RKO (cell line): ENCODE results near the gene EMCN.
"Not testable (repeated sequence)": the region's sequence is repeated elsewhere in the genome, so short reads cannot be mapped to it uniquely, and the experiment has no call there.

Source experiments
- DNase-seq: peaks from one replicate; pipeline ENCODE4 v3.0.0-alpha.2; 2016; ENCODE audit warnings: low spot score

Gene EMCN

DNA sequence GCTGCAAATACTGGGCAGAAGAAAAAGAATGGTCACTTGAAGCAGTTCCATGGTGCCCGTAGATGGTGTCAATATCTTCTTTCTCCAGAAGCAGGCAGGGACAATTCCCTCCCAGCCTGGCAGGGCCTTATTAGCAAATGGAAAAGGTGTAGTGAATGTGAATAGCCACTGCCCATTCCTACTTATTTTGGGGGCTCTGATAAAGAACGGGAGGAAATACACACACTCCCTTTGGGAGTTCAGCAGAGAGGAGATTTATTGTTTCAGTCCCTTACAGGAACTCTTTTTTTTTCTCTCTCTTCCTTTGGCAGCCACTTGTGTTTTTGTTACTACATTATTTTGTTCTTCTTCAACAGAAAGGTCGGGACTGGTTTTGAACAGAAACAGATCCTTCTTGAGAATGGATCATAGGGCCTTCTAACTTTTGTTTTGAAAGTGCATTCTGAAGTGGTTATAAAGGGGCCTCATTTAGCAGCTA, at the start of gene EMCN:
EMCN (minus strand) TSS at position 159 of the 478 bp plus-strand sequence; CDS start at position 51, 108 bp downstream.
- no peak for DNase-seq

- no peak for DNase-seq
Measured at GRCh38 chr4:100566396-100566795, 48.6 kb upstream of the EMCN start.

DNA sequence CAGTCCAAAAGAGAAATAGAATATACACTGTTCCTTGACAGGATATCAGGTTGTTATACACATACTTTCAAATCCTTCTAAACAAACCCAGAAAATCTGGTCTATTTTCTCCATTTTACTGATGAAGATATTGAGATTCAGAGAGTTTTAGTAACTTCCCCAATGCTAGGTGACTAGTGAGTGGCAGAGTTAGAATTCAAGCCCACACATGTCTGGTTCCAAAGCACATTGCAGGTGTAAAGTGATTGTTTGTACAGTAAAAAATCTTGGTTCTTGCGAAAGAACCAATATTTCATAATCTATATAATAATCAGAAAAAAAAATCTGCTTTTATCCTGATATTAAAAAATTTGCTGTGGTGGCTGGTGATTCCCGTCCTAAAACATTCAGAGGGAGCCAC, 39.5 kb upstream of the EMCN start:
- DNase-seq, result no peak

DNA sequence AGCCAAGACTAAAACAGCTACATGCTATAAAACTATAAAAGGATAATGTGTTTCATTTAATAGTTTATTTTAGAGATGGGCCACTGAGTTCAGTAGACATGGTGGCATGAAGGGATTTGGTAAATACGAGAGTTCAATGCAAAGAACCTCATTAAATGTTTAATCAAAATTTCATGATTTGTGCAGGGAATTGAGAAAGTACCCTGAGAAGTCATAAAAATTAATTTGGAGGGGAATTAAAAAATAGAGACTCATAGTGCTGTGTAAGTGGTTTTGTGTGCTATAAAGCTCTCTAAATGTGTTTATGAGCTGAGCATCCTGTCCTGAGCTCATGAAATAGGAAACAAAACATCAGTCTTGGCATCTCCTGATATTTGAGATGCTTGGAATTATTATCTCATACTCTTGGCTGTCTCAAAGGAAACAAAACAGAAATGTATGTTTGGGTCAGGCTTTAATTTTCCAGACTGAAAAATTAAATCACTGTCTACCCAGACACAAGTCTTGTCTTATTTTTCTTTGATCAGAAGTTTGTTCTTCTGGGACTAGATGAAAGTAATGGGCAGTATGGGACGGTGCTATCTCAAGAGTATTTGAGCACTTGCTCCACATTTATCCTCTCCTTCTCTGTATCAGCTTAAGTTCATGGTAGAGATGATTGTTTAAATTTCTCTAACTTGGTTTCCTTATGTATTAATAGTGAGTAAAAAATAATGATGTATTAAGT, 38.0 kb upstream of the EMCN start:
- no peak for DNase-seq

GRCh38 chr4:100548200-100548560, 30.4 kb upstream of the EMCN start:
- DNase-seq, result no peak

DNA sequence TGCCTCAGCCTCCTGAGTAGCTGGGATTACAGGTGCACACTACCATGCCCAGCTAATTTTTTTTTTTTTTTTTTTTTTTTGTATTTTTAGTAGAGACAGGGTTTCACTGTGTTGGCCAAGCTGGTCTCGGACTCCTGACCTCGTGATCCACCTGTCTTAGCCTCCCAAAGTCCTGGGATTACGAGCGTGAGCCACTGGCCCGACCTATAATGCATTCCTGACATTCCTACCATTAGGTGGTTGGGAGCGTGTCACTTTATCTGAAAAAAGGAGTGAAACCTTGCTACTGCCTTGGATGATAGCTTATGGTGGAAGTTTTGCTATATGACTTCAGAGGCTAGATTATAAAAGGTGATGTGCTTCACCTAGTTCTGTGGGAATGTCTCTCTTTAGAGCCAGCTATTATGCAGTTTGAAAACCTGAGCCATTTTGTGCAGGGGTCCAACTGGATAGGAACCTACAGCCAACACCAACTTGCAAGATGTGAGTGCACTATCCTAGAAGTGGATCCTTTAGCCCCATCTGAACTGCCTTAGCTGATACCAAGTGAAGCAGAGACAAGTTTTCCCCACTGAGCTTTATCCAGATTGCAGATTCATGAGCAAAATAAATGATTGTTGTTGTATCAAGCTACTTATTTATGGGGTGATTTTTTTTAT, 29.8 kb upstream of the EMCN start:
- no peak for DNase-seq

- no peak for DNase-seq
Measured at GRCh38 chr4:100545427-100545826, 27.6 kb upstream of the EMCN start.

- no peak for DNase-seq
Measured at GRCh38 chr4:100540131-100540530, 22.3 kb upstream of the EMCN start.

GRCh38 chr4:100539706-100540105, 21.9 kb upstream of the EMCN start:
- DNase-seq, result no peak

GRCh38 chr4:100533741-100534140, 15.9 kb upstream of the EMCN start:
- DNase-seq, result no peak

GRCh38 chr4:100530161-100530560, 12.3 kb upstream of the EMCN start:
- DNase-seq, result not testable (repeated sequence)

DNA sequence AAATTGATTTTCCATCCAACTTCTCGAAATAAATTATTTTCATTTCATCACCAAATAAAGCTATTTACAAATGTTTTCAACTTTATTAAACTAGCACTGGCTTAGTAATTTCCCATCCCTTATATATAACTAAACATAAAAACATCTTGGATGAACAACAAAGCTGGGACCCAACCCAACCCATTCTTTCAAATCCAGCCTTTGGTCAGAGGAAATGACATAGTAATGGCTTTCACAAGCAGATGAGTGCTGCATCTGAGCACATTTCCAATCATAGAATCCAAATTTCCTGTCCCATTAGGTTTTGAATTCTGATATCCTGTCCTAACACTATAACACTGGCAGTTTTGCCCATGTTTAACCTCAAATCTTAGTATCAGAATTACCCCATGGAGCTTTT, 7.9 kb upstream of the EMCN start:
- DNase-seq, result no peak

- peak; percentile 16 for DNase-seq
Measured at GRCh38 chr4:100519205-100519604, 1.4 kb upstream of the EMCN start.

- DNase-seq, result no peak
Measured at GRCh38 chr4:100516225-100516624, 1.6 kb downstream of the EMCN start.

DNA sequence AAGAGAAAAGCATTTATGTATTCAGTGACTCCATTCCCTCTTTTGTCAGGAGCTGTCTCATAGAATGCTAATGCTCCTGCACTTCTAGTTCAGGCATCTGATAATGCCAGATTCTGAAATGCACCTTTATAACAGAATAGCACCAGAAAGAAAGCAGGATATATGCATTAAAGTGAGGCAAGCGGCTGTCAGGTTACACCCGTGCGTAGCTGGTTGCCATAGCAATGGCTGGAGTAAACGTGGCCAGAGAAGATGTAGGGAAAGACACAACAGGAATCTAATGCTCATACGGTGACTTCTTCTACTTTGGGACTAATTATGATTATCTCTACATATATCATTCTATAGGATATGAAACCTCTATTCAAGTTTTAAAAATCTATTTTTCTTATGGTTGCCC, 5.9 kb downstream of the EMCN start:
- no peak for DNase-seq

DNA sequence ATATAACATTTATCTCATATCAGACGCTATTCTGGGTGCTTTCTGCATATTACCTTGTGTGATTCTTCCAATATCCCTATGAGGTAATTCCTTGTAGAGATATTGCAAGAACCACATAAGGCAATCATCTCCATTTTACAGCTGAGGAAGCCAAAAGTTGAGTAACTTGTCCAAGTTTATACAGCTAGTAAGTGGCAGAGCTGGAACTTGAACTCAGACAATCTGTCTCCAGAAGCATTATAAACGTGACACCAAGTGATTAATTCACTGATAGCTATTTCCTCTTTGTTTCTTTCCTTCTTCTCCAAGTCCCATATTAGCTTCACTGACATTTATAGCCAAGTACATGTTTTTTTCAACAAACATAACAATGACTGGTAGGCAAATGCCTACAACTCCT, 7.3 kb downstream of the EMCN start:
- DNase-seq, result no peak

GRCh38 chr4:100509386-100509785, 8.4 kb downstream of the EMCN start:
- DNase-seq, result no peak

GRCh38 chr4:100508691-100509090, 9.1 kb downstream of the EMCN start:
- no peak for DNase-seq

- DNase-seq, result no peak
Measured at GRCh38 chr4:100504086-100504874, 13.5 kb downstream of the EMCN start.

DNA sequence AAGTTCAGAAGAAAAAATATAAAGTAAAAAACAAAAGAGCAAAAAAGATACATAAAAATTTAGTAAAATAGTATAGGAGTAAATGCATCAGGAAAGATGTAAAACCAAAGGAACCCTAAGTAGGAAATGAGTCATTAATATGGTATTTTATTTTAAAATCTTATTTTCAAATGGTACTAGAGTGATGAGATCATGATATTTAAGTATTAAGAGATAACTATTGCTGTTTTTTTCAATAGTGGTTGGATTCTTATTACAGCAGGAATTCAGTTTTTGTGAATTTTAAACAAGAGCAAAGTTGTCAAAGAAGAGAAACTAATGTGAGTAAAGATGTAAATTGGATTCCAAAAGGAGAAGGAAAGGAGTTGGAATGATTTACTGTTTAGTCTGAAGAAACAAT, 20.0 kb downstream of the EMCN start:
- DNase-seq, result no peak

DNA sequence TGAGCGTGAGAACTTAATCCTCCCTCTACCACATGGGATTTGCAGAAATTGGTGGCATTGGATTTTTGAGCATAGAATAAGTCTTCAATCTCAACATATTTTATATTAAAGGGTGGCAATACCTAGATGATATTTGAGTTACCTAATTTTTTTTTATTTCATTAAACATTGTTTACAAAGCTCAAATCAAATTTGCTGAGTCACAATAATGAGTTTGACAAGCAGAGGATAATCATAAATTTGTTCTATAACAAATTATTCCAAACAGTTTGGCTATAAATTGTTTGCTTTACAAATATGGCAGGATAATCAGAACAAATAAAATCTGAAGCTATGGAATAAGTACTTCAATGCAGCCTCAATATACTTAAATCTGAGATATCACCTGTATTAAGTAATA, 22.7 kb downstream of the EMCN start:
- no peak for DNase-seq

- no peak for DNase-seq
Measured at GRCh38 chr4:100494166-100494565, 23.7 kb downstream of the EMCN start.

- DNase-seq, result no peak
Measured at GRCh38 chr4:100493756-100494155, 24.1 kb downstream of the EMCN start.
